Naive thymus-derived CD8-positive, alpha-beta T cell (primary cell): ENCODE results near the gene IFNAR1. TPM values are rescaled to one million over a fixed set of nuclear protein-coding genes. Genes with fewer than 3 reads are reported as not detected.
"Not testable (repeated sequence)": the region's sequence is repeated elsewhere in the genome, so short reads cannot be mapped to it uniquely, and the experiment has no call there.

ENCODE experiments used
- ATAC-seq, 2 donors: fragments of 150-1000 bp; cut with Tn5 transposase in 1 of 2; sonication (Bioruptor Pico), chemical (Tn5 transposase) in 1 of 2; 1 replicate in 1 of 2; 2 replicates in 1 of 2; pipeline ENCODE4 v1.10.0; 2021; ENCODE audit warnings: mild to moderate bottlenecking in 2 of 2, moderate library complexity in 2 of 2
- POLR2A ChIA-PET: fragments of 350-600 bp; sonication (Branson Sonifier 250); formaldehyde crosslinking; loops from one replicate; lab custom pipeline; 2021; ENCODE audit warnings: antibody characterized with exemption; lab: Charles Lee
- DNase-seq, 10 donors: peaks; one replicate each; pipeline versions ENCODE4 v3.0.0 to v3.0.0-alpha.2; 2020 to 2022
- H3K27ac Mint-ChIP-seq, 10 donors: one replicate each; pipeline ENCODE4 v1.8.0; 2020 to 2022; ENCODE audit warnings: mild to moderate bottlenecking in 10 of 10, mixed read lengths in 10 of 10, moderate library complexity in 4 of 10, inconsistent platforms in 1 of 10
- H3K27me3 Mint-ChIP-seq, 5 donors: one replicate each; pipeline ENCODE4 v1.8.0; 2021 to 2022; ENCODE audit warnings: mixed read lengths in 5 of 5
- H3K36me3 Mint-ChIP-seq, 3 donors: one replicate each; pipeline ENCODE4 v1.8.0; 2020 to 2022; ENCODE audit warnings: mixed read lengths in 3 of 3, mild to moderate bottlenecking in 2 of 3, inconsistent platforms in 1 of 3
- H3K4me1 Mint-ChIP-seq, 4 donors: one replicate each; pipeline ENCODE4 v1.8.0; 2021 to 2022; ENCODE audit warnings: mixed read lengths in 4 of 4
- H3K4me3 Mint-ChIP-seq, 10 donors: one replicate each; pipeline ENCODE4 v1.8.0; 2020 to 2022; ENCODE audit warnings: mild to moderate bottlenecking in 10 of 10, mixed read lengths in 10 of 10, moderate library complexity in 6 of 10, inconsistent platforms in 1 of 10
- H3K9me3 Mint-ChIP-seq, 9 donors: one replicate each; pipeline ENCODE4 v1.8.0; 2020 to 2022; ENCODE audit warnings: mixed read lengths in 9 of 9, mild to moderate bottlenecking in 3 of 9, inconsistent platforms in 1 of 9, moderate library complexity in 1 of 9
- polyA plus RNA-seq, 3 donors: library from polyadenylated mRNA; unstranded; fragments of 300-500 nt; fragmentation: Illumina TruSeq; gene quantifications; one replicate each; pipeline ENCODE4 v1.2.3, GENCODE V29; 2021
- total RNA-seq, 8 experiments: library from RNA in 2 of 8; stranded (reverse) in 2 of 8; gene quantifications; one replicate each; pipeline ENCODE4 v1.2.3 and lab custom pipeline; 2021 to 2026

The IFNAR1 gene
- total and polyA plus RNA-seq, 5 experiments from 2014 or later, result 48.7 to 69.0 (median 51.8) TPM

DNA sequence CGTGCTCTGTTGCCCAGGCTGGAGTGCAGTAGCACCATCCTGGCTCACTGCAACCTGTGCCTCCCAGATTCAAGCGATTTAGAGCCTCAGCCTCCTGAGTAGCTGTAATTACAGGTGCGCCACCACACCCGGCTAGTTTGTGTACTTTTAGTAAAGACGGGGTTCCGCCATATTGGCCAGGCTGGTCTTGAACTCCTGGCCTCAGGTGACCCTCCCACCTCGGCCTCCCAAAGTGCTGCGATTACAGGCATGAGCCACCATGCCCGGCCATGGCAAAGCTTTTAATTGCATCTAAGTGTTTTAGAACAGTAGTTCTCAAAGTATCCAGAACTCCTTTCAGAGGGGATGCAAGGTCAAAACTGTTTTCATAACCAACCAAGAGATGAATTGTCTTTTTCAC, 53.3 kb downstream of the IFNAR1 start:
- Mint-ChIP-seq H3K27ac (peak overlapping the region in 1 of 10 donors; percentile 59), H3K4me3 (no peak overlapping the region), H3K4me1 (peaks cover 21 to 79% (median 45%) of the 10 kb centered on the region in 4 donors), H3K9me3 (peaks cover 0 to 2% (median 0%) of the 10 kb centered on the region in 9 donors), H3K27me3 (peaks cover 0 to 2% (median 0%) of the 10 kb centered on the region in 5 donors), H3K36me3 (no peaks in the 10 kb centered on the region)
- DNase-seq (no peak), ATAC-seq (no peak)
- POLR2A ChIA-PET, result interaction anchor here (0.6 to 1.0 kb wide), 4 partner anchors 10 to 79 kb away, joined by 3 to 5 read pairs (median 3); no protein-coding TSS in a partner anchor

DNA sequence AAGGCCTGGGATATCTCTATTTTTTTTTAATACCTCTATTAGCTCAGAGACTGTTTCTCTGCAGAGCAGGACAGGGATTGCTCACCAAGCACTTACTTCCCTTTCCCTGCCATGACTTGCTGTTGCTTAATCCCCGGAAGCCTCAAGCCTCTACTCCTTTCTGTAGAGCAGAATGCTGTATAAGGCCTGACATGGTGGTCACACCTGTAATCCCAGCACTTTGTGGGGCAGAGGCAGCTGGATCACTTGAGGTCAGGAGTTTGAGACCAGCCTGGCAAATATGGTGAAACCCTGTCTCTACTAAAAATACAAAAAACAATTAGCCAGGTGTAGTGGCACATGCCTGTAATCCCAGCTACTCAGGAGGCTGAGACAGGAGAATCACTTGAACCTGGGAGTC, 55.2 kb downstream of the IFNAR1 start:
- POLR2A ChIA-PET, result interaction anchor here (0.7 to 3.9 kb wide), 7 partner anchors 19 to 145 kb away, joined by 3 to 46 read pairs (median 3); partner anchors contain the start of genes IFNAR1, IL10RB and TMEM50B
- DNase-seq, H3K9me3 Mint-ChIP-seq, H3K27me3 Mint-ChIP-seq, H3K36me3 Mint-ChIP-seq, ATAC-seq: not testable (repeated sequence)
- H3K27ac Mint-ChIP-seq, result peak overlapping the region; percentile 86 to 95 (median 91)
- peaks cover 28 to 82% (median 61%) of the 10 kb centered on the region in 4 donors for H3K4me1 Mint-ChIP-seq
- peak overlapping the region; percentile 22 to 80 (median 68) for H3K4me3 Mint-ChIP-seq

DNA sequence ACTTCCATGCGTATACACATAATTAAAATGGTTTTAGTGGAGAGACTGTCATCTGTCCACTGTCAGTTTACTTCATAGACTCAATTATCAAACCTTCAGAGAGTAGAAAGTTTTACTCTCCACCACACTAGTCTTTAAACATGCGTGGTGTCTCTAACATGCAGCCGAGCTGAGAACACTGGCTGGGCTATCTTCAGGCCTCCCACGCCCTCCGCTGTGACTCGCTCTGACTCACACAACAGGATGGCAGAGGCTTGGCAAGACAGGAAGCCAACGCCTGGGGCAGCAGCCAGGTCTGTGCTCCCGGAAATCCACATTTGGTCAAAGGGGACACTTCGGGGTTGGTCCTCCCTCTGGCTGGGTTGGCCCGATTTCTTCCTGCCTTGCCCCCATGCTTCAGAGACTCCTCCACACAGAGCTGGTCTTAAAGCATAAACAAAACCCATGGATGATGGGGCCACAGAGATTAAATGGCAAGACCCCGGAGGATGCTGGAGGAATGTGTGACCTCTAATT, 55.8 kb downstream of the IFNAR1 start:
- Mint-ChIP-seq H3K4me1 (peaks cover 27 to 82% (median 61%) of the 10 kb centered on the region in 4 donors), H3K27me3 (no peaks in the 10 kb centered on the region), H3K27ac (peak overlapping the region; percentile 86 to 95 (median 91)), H3K36me3 (no peaks in the 10 kb centered on the region), H3K9me3 (peaks cover 0 to 2% (median 0%) of the 10 kb centered on the region in 9 donors), H3K4me3 (peak overlapping the region; percentile 19 to 80 (median 68))
- POLR2A ChIA-PET, result interaction anchor here (0.8 to 3.9 kb wide), 10 partner anchors 19 to 194 kb away, joined by 3 to 46 read pairs (median 4); partner anchors contain the start of genes IFNAR1, IL10RB and TMEM50B
- DNase-seq, result peak; percentile 50 to 92 (median 74)
- ATAC-seq, result peak; percentile 74 to 77

DNA sequence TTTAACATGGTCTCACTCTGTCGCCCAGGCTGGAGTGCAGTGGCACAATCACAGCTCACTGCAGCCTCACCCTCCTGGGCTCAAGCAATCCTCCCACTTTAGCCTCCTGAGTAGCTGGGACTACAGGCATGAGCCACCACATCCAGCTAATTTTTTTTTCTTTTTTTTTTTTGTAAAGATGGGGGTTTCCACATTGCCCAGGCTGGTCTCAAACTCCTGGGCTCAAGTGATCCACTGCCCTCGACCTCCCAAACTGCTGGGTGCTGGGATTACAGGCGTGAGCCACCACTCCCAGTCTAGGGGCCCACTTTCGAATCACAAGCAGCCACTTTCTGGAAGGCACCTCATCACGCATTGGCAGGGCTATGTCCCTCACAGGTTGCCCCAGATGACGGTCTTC, 56.6 kb downstream of the IFNAR1 start:
- not testable (repeated sequence) for H3K27me3 Mint-ChIP-seq, H3K9me3 Mint-ChIP-seq, DNase-seq, H3K36me3 Mint-ChIP-seq, ATAC-seq
- Mint-ChIP-seq H3K27ac (peak overlapping the region; percentile 86 to 95 (median 91)), H3K4me1 (peaks cover 28 to 82% (median 67%) of the 10 kb centered on the region in 4 donors), H3K4me3 (peak overlapping the region in 7 of 10 donors; percentile 63 to 82 (median 77))
- POLR2A ChIA-PET, result interaction anchor here (0.8 to 3.9 kb wide), 8 partner anchors 20 to 197 kb away, joined by 3 to 46 read pairs (median 4); partner anchors contain the start of gene IFNAR1

DNA sequence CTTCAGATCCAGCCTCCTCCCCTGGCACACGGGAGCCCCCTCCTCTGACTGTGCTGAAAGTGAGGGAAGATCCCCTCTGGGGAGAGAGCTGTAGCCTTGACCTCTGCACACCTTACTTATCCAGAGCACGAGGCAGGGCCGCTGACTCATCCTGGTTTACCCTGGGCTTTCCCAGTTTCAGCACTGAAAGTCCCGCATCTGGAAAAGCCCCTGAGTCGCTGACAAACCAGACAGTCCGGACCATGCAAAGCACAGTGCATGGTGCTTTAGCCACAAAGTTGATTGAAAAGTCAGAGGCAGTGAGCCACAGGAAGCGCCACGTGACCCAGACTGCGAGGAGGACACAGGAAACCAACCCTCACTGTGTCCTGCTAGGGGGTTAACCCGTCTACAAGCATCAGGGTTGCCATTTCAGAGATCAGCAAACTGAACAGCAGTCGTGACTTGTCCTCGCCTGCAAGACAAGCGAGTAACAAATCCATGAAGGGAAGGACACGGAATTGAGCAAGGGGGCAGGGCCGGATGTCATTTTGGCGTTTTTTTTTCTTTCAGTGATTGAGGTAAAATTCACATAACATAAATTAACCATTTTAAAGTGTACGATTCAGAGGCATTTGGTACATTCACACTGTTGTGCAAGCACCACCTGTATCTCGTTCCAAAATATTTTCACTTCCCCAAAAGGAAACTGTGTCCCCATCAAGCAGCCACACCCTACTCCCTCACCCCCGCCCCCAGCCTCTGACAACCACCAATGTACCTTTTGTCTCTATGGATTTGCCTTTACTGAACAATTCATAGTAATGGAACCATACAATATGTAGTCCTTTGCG, 58.5 kb downstream of the IFNAR1 start:
- Mint-ChIP-seq H3K4me1 (peaks cover 25 to 75% (median 67%) of the 10 kb centered on the region in 4 donors), H3K36me3 (no peaks in the 10 kb centered on the region)
- POLR2A ChIA-PET, result interaction anchor here (0.6 to 3.9 kb wide), 7 partner anchors 19 to 655 kb away, joined by 3 to 46 read pairs (median 5); partner anchors contain the start of genes GART, IFNAR1, SON and SYNJ1

DNA sequence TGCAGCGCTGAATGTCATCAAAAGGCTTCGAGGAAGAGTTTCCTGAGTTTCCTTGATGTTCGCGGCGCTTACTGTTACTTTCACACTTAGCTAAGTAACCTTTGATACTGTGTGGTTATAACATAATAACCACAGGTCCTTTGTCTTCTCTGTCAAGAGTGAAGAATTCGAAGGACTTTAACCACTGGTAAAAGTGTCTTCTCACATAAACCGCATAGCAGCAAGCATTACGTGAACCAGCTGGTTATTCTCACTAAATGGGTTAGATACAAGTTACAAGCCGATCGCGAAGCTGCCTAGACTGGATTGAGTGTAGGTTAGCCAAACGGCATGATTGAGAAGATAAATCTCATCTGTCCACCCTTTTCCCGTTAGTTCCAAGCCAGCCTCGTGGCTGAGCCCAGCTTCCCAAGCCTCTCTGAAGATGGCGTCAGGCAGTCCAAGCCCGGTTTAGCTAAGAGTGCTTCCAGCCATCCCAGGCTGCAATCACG, 60.1 kb downstream of the IFNAR1 start:
- H3K4me1 Mint-ChIP-seq, result peaks cover 23 to 68% (median 61%) of the 10 kb centered on the region in 4 donors
- DNase-seq (peak in 6 of 10 donors; percentile 28 to 81 (median 65)), ATAC-seq (peak; percentile 59 to 74)
- H3K27me3 Mint-ChIP-seq, result peaks cover 0 to 3% (median 0%) of the 10 kb centered on the region in 5 donors
- peaks cover 0 to 2% (median 0%) of the 10 kb centered on the region in 9 donors for H3K9me3 Mint-ChIP-seq
- no peaks in the 10 kb centered on the region for H3K36me3 Mint-ChIP-seq
- peak overlapping the region; percentile 66 to 89 (median 80) for H3K4me3 Mint-ChIP-seq
- peak overlapping the region; percentile 55 to 95 (median 88) for H3K27ac Mint-ChIP-seq
- POLR2A ChIA-PET, result interaction anchor here (0.6 to 2.9 kb wide), 14 partner anchors 10 to 613 kb away, joined by 3 to 29 read pairs (median 4); partner anchors contain the start of genes IFNAR1, IFNGR2, PAXBP1 and SON

More for the DNA sequence above, 58.5 kb downstream of the IFNAR1 start:
- peak overlapping the region; percentile 77 to 92 (median 88) for H3K4me3 Mint-ChIP-seq
- peak; percentile 22 to 74 (median 46) for DNase-seq
- peak overlapping the region; percentile 61 to 95 (median 89) for H3K27ac Mint-ChIP-seq
- peaks cover 0 to 2% (median 0%) of the 10 kb centered on the region in 9 donors for H3K9me3 Mint-ChIP-seq
- peak; percentile 35 to 36 for ATAC-seq
- peaks cover 0 to 1% (median 0%) of the 10 kb centered on the region in 5 donors for H3K27me3 Mint-ChIP-seq

DNA sequence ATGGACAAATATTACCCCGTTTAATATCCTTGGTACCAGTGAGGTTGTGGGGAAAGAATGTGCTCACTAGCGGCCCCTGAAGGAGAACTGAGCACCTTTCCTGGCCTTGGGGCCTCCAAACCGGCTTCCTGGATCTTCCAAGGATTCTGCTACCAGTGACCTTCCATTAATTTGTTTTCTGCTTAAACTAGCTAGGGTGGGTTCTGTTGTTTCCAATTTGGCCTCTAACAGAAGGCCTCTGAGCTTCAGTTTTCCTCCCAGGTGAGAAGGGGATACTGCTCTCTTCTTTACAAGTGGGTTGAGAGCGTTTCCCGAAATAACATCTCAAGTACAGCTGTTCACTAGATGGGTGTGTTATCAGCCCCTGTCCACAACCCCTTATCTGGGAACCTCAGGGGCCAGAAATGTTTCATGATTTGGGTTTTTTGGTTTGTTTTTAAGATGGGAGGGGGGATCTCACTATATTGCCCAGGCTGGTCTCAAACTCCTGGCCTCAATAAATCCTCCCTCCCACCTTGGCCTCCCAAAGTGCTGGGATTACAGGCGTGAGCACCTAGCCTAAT, 61.5 kb downstream of the IFNAR1 start:
- Mint-ChIP-seq H3K27me3 (peaks cover 0 to 3% (median 0%) of the 10 kb centered on the region in 5 donors), H3K4me3 (peak overlapping the region in 1 of 10 donors; percentile 15), H3K4me1 (peaks cover 18 to 53% (median 47%) of the 10 kb centered on the region in 4 donors), H3K27ac (peak overlapping the region in 2 of 10 donors; percentile 2 to 43), H3K9me3 (no peaks in the 10 kb centered on the region), H3K36me3 (no peaks in the 10 kb centered on the region)
- DNase-seq (no peak), ATAC-seq (no peak)
- POLR2A ChIA-PET, result interaction anchor here (0.5 to 2.9 kb wide), 5 partner anchors 9 to 67 kb away, joined by 3 to 29 read pairs (median 3); partner anchors contain the start of gene IFNGR2

DNA sequence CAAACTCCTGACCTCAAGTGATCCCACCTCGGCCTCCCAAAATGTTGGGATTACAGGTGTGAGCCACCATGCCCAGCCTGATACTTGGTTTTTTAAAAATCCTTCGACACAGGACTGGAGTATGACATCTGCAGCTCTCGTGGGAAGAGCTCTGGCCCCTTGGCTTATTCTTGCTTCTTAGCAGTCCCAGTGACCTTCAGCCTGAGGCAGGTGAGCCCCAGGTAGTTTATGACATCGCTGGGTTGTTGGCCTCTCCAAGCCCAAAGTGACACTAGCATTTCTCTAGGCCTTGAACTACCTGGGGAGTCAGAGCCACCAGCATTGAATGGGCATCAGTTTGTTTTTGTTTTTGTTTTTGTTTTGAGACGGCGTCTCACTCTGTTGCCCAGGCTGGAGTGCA, 62.5 kb downstream of the IFNAR1 start:
- Mint-ChIP-seq H3K4me1 (peaks cover 17 to 47% (median 38%) of the 10 kb centered on the region in 4 donors), H3K27ac (no peak overlapping the region), H3K27me3 (peaks cover 0 to 3% (median 0%) of the 10 kb centered on the region in 5 donors), H3K36me3 (no peaks in the 10 kb centered on the region), H3K9me3 (no peaks in the 10 kb centered on the region), H3K4me3 (no peak overlapping the region)
- ATAC-seq, result no peak
- DNase-seq, result no peak
- POLR2A ChIA-PET, result interaction anchor here (1.3 to 1.4 kb wide), 2 partner anchors 8 to 26 kb away, joined by 3 to 4 read pairs; no protein-coding TSS in a partner anchor

DNA sequence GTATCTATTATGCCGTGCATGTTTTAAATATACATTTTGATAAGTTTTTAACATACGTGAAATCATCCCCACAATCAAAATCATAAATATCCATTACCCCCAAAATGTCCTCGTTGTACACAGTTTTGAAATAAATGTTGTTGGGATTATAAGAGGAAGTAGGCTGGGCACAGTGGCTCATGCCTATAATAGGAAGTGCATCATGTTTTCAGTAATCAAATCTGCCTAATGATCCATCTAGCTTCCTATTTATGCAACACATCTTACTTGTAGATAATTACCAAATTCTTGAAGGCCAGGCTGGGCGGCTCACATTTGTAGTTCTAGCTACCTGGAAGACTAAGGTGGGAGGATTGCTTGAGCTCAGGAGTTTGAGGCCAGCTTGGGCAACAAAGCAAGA, 63.4 kb downstream of the IFNAR1 start:
- H3K27me3 Mint-ChIP-seq, result peaks cover 0 to 3% (median 0%) of the 10 kb centered on the region in 5 donors
- POLR2A ChIA-PET, result interaction anchor here (1.3 to 1.8 kb wide), 2 partner anchors 14 to 27 kb away, joined by 4 to 5 read pairs; no protein-coding TSS in a partner anchor
- DNase-seq (no peak), ATAC-seq (no peak)
- H3K4me3 Mint-ChIP-seq, result peak overlapping the region in 1 of 10 donors; percentile 45
- no peaks in the 10 kb centered on the region for H3K36me3 Mint-ChIP-seq
- H3K4me1 Mint-ChIP-seq, result peaks cover 16 to 43% (median 29%) of the 10 kb centered on the region in 4 donors
- peak overlapping the region in 1 of 10 donors; percentile 78 for H3K27ac Mint-ChIP-seq
- no peaks in the 10 kb centered on the region for H3K9me3 Mint-ChIP-seq

DNA sequence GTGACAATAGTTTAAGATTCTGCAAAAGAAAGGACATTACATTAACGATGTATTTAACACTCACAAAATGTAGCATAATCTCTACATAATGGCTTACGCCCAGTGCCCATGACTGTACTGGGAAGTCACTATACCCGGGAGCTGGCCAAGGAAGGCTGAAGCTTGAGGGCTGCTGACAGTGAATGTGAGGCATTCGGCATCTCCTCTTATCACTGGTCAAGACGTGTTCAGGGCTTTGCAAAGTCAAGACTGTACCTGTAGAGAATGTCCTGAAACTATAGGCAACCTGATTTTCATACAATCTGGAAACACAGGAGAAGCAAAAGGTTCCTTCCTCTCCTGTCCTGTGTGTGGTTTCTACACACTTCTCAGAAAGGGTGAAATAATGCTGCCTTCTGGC, 65.7 kb downstream of the IFNAR1 start:
- H3K9me3 Mint-ChIP-seq, result no peaks in the 10 kb centered on the region
- ATAC-seq, result no peak
- no peak overlapping the region for H3K4me3 Mint-ChIP-seq
- DNase-seq, result no peak
- peak overlapping the region in 1 of 10 donors; percentile 13 for H3K27ac Mint-ChIP-seq
- H3K27me3 Mint-ChIP-seq, result peaks cover 0 to 4% (median 0%) of the 10 kb centered on the region in 5 donors
- POLR2A ChIA-PET, result no interaction called here
- peaks cover 4 to 37% (median 7%) of the 10 kb centered on the region in 4 donors for H3K4me1 Mint-ChIP-seq
- H3K36me3 Mint-ChIP-seq, result no peaks in the 10 kb centered on the region

DNA sequence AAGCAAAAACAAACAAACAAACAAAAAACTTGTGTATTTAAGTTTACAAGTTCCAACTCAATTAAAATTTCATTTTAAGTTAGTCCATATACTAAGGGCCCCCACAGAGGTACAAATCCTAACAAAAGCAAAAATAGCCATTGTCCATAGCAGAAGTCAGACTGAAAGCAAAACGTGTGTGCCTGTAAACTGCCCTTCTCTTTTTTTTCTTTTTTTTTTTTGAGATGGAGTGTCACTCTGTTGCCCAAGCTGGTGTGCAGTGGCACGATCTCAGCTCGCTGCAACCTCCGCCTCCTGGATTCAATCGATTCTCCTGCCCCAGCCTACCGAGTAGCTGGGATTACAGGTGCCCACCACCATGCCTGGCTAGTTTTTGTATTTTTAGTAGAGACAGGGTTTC, 66.9 kb downstream of the IFNAR1 start:
- ATAC-seq, result no peak
- no peaks in the 10 kb centered on the region for H3K9me3 Mint-ChIP-seq

More for the DNA sequence above, 66.9 kb downstream of the IFNAR1 start:
- H3K27ac Mint-ChIP-seq, result no peak overlapping the region
- H3K4me1 Mint-ChIP-seq, result peaks cover 0 to 38% (median 2%) of the 10 kb centered on the region in 4 donors
- peaks cover 0 to 5% (median 0%) of the 10 kb centered on the region in 5 donors for H3K27me3 Mint-ChIP-seq
- no peaks in the 10 kb centered on the region for H3K36me3 Mint-ChIP-seq
- no peak overlapping the region for H3K4me3 Mint-ChIP-seq
- POLR2A ChIA-PET, result no interaction called here
- no peak for DNase-seq
